ENCODE data around the gene AFG1L. TPM values are rescaled to one million over a fixed set of nuclear protein-coding genes. Genes with fewer than 3 reads are reported as not detected.
"Not testable (repeated sequence)": the region's sequence is repeated elsewhere in the genome, so short reads cannot be mapped to it uniquely, and the experiment has no call there.

AFG1L gene
- total and polyA plus RNA-seq, 2 experiments from 2014 or later = 4.1 to 8.7 TPM

DNA sequence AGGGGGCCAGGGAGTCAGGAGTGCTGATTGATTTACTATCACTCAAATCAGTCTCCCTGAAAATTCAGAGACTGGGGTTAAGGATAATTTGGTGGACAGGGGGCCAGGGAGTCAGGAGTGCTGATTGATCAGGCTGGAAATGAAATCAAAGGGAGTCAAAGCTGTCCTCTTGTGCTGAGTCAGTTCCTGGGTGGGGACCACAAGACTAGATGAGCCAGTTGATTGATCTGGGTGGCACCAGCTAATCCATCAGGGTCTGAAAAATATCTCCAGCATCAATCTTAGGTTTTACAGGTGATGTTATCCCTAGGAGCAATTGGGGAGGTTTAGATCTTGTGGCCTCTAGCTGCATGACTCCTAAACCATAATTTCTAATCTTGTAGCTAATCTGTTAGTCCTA lies 6.1 kb upstream of the AFG1L start (continued):
- no peak for TF ChIP-seq ETS1 (IDR thresholded peaks at IDR 0.05)
- no peak for TF ChIP-seq CREB1 (CRISPR knock-in tag; IDR thresholded peaks at IDR 0.05; ENCODE audit: low read depth)
- TF ChIP-seq EZH2 (IDR thresholded peaks at IDR 0.05; ENCODE audit: low read depth, unreplicated experiment) = no peak
- no peak for TF ChIP-seq JUNB (IDR thresholded peaks at IDR 0.05; ENCODE audit: unreplicated experiment)
- TF ChIP-seq, protein P1, sequence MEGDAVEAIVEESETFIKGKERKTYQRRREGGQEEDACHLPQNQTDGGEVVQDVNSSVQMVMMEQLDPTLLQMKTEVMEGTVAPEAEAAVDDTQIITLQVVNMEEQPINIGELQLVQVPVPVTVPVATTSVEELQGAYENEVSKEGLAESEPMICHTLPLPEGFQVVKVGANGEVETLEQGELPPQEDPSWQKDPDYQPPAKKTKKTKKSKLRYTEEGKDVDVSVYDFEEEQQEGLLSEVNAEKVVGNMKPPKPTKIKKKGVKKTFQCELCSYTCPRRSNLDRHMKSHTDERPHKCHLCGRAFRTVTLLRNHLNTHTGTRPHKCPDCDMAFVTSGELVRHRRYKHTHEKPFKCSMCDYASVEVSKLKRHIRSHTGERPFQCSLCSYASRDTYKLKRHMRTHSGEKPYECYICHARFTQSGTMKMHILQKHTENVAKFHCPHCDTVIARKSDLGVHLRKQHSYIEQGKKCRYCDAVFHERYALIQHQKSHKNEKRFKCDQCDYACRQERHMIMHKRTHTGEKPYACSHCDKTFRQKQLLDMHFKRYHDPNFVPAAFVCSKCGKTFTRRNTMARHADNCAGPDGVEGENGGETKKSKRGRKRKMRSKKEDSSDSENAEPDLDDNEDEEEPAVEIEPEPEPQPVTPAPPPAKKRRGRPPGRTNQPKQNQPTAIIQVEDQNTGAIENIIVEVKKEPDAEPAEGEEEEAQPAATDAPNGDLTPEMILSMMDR (conservative IDR thresholded peaks at IDR 0.05; ENCODE audit: low read depth in 2 of 2) = no peak
- TF ChIP-seq EZH2phosphoT487 (IDR thresholded peaks at IDR 0.05; ENCODE audit: unreplicated experiment) = no peak
- no peak for TF ChIP-seq ZNF114 (CRISPR knock-in tag; IDR thresholded peaks at IDR 0.05)

DNA sequence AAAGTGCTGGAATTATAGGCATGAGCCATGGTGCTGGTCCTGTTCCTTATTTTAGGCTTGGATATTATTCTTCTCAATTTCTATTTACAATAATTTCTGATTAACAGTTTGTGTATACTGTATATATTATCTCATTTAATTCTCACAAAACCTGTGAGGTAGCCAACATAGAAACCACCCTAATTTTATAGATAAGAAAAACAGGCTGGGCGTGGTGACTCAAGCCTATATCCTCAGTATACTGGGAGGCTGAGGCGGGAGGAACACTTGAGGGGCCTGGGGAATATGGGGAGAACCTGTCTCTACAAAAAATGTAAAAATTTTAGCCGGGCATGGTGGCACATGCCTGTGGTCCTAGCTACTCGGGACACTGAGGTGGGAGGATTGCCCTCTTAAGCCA lies 3.8 kb upstream of the AFG1L start:
- H3K27ac ChIP-seq (ENCODE audit: low read depth) = no peak overlapping the region
- TF ChIP-seq EZH2phosphoT487 (IDR thresholded peaks at IDR 0.05; ENCODE audit: unreplicated experiment) = no peak
- no peak for TF ChIP-seq NANOG (IDR thresholded peaks at IDR 0.05; ENCODE audit: borderline replicate concordance)
- peaks cover 4% of the 10 kb centered on the region for H3K27me3 Mint-ChIP-seq (ENCODE audit: insufficient read depth, low read depth, poor library complexity)
- H3K9me3 Mint-ChIP-seq = no peaks in the 10 kb centered on the region
- peaks cover 5% of the 10 kb centered on the region; the same call in 2 of the 3 replicates for H3K4me1 Mint-ChIP-seq
- no peaks in the 10 kb centered on the region for H3K36me3 ChIP-seq (ENCODE audit: insufficient read depth)
- no peaks in the 10 kb centered on the region for H3K36me3 Mint-ChIP-seq (ENCODE audit: low read depth)
- peaks cover 1% of the 10 kb centered on the region; the same call in 1 of the 2 replicates for H3K79me2 ChIP-seq (replicated peaks; ENCODE audit: insufficient read depth)
- H4K20me1 ChIP-seq (replicated peaks; ENCODE audit: insufficient read depth) = no peaks in the 10 kb centered on the region
- DNase-seq (ENCODE audit: low spot score) (no peak), ATAC-seq (no peak)
- no peak overlapping the region for H3K4me3 Mint-ChIP-seq
- 0 out of 2 replicates have a peak, but pooled peaks cover 3% of the 10 kb centered on the region for H3F3A ChIP-seq (replicated peaks; ENCODE audit: low read depth)
- no peak overlapping the region for H3K27ac Mint-ChIP-seq
- no peak overlapping the region for H3K4me2 ChIP-seq
- H3K9me2 ChIP-seq (ENCODE audit: insufficient read depth) = no peaks in the 10 kb centered on the region
- H3K4me1 ChIP-seq (ENCODE audit: insufficient read depth) = peaks cover 5% of the 10 kb centered on the region
- no peaks in the 10 kb centered on the region for H3K27me3 ChIP-seq (ENCODE audit: insufficient read depth)
- no peak overlapping the region for H3K4me3 ChIP-seq
- H2AFZ ChIP-seq = no peak overlapping the region

GRCh38 chr6:108292561-108292960 lies 2.3 kb upstream of the AFG1L start:
- not testable (repeated sequence) for H3K27ac Mint-ChIP-seq; H3K4me3 Mint-ChIP-seq; H3K36me3 ChIP-seq (ENCODE audit: insufficient read depth); H3K4me1 ChIP-seq (ENCODE audit: insufficient read depth); H3K4me3 ChIP-seq; H3K36me3 Mint-ChIP-seq (ENCODE audit: low read depth); H3K79me2 ChIP-seq (replicated peaks; ENCODE audit: insufficient read depth); H3K27me3 ChIP-seq (ENCODE audit: insufficient read depth); H3K27me3 Mint-ChIP-seq (ENCODE audit: insufficient read depth, low read depth, poor library complexity); ATAC-seq; H2AFZ ChIP-seq; H4K20me1 ChIP-seq (replicated peaks; ENCODE audit: insufficient read depth); H3K27ac ChIP-seq (ENCODE audit: low read depth); H3F3A ChIP-seq (replicated peaks; ENCODE audit: low read depth); H3K4me1 Mint-ChIP-seq; H3K9me2 ChIP-seq (ENCODE audit: insufficient read depth); DNase-seq (ENCODE audit: low spot score); H3K4me2 ChIP-seq; H3K9me3 Mint-ChIP-seq

Measured in GM23338 (cell line).